Stomach smooth muscle (tissue), 2 donors: Measurements from ENCODE around the gene DUOX1.

Experiments
- H3K27ac ChIP-seq: one replicate; pipeline ENCODE4 v1.7.0; 2013; ENCODE audit warnings: mild to moderate bottlenecking, low read length, inconsistent platforms
- H3K27me3 ChIP-seq, 2 donors: one replicate each; pipeline ENCODE4 v1.7.0; 2013; ENCODE audit warnings: low read length in 2 of 2; ENCODE audit not compliant: insufficient read depth in 2 of 2, control insufficient read depth in 1 of 2
- H3K36me3 ChIP-seq, 2 donors: one replicate each; pipeline ENCODE4 v1.7.0; 2013; ENCODE audit warnings: low read length in 2 of 2; ENCODE audit not compliant: control insufficient read depth in 2 of 2, insufficient read depth in 2 of 2
- H3K4me1 ChIP-seq: one replicate; pipeline ENCODE4 v1.7.0; 2013; ENCODE audit warnings: low read length; ENCODE audit not compliant: control insufficient read depth, insufficient read depth
- H3K4me3 ChIP-seq, 2 donors: one replicate each; pipeline ENCODE4 v1.7.0; 2013; ENCODE audit warnings: low read length in 2 of 2
- H3K9ac ChIP-seq, 2 donors: one replicate each; pipeline ENCODE4 v1.7.0; 2013; ENCODE audit warnings: low read length in 2 of 2, mild to moderate bottlenecking in 1 of 2
- H3K9me3 ChIP-seq, 2 donors: one replicate each; pipeline ENCODE4 v1.7.0; 2013; ENCODE audit warnings: low read length in 2 of 2; ENCODE audit not compliant: control insufficient read depth in 2 of 2
- donor health status: healthy.
- donor health status: Pancreatic carcinoma.

Gene DUOX1

GRCh38 chr15:45157974-45158373, 28.2 kb downstream of the DUOX1 start:
- H3K9ac ChIP-seq = no peak overlapping the region
- no peaks in the 10 kb centered on the region for H3K9me3 ChIP-seq
- H3K27me3 ChIP-seq = no peaks in the 10 kb centered on the region
- peaks cover 5% of the 10 kb centered on the region for H3K4me1 ChIP-seq
- no peaks in the 10 kb centered on the region for H3K36me3 ChIP-seq
- H3K4me3 ChIP-seq = no peak overlapping the region
- no peak overlapping the region for H3K27ac ChIP-seq

GRCh38 chr15:45161666-45162065, 31.9 kb downstream of the DUOX1 start:
- no peak overlapping the region for H3K9ac ChIP-seq
- no peaks in the 10 kb centered on the region for H3K36me3 ChIP-seq
- no peak overlapping the region for H3K4me3 ChIP-seq
- H3K9me3 ChIP-seq = no peaks in the 10 kb centered on the region
- no peak overlapping the region for H3K27ac ChIP-seq
- H3K4me1 ChIP-seq = peaks cover 16% of the 10 kb centered on the region
- H3K27me3 ChIP-seq = no peaks in the 10 kb centered on the region

- H3K36me3 ChIP-seq = no peaks in the 10 kb centered on the region
- H3K9ac ChIP-seq = peak overlapping the region in 1 of 2 donors; percentile 21
- no peak overlapping the region for H3K4me3 ChIP-seq
- peaks cover 21% of the 10 kb centered on the region for H3K4me1 ChIP-seq
- no peak overlapping the region for H3K27ac ChIP-seq
- no peaks in the 10 kb centered on the region for H3K27me3 ChIP-seq
- no peaks in the 10 kb centered on the region for H3K9me3 ChIP-seq
These were observed 33.1 kb downstream of the DUOX1 start for GRCh38 chr15:45162771-45163507.

GRCh38 chr15:45163508-45163856, 33.7 kb downstream of the DUOX1 start:
- no peaks in the 10 kb centered on the region for H3K27me3 ChIP-seq
- no peak overlapping the region for H3K9ac ChIP-seq
- H3K4me1 ChIP-seq = peaks cover 23% of the 10 kb centered on the region
- no peaks in the 10 kb centered on the region for H3K9me3 ChIP-seq
- no peak overlapping the region for H3K4me3 ChIP-seq
- H3K27ac ChIP-seq = no peak overlapping the region
- no peaks in the 10 kb centered on the region for H3K36me3 ChIP-seq

- Histone ChIP-seq H3K4me1 (peaks cover 26% of the 10 kb centered on the region), H3K27ac (no peak overlapping the region), H3K9ac (peak overlapping the region in 1 of 2 donors; percentile 6), H3K9me3 (no peaks in the 10 kb centered on the region), H3K36me3 (no peaks in the 10 kb centered on the region), H3K4me3 (no peak overlapping the region), H3K27me3 (no peaks in the 10 kb centered on the region)
These were observed 35.1 kb downstream of the DUOX1 start for GRCh38 chr15:45164914-45165313.

GRCh38 chr15:45165536-45165935, 35.7 kb downstream of the DUOX1 start:
- Histone ChIP-seq H3K27me3 (no peaks in the 10 kb centered on the region), H3K27ac (peak overlapping the region; percentile 96), H3K4me1 (peaks cover 26% of the 10 kb centered on the region), H3K36me3 (no peaks in the 10 kb centered on the region), H3K4me3 (no peak overlapping the region), H3K9me3 (no peaks in the 10 kb centered on the region), H3K9ac (no peak overlapping the region)

GRCh38 chr15:45166834-45167630, 37.2 kb downstream of the DUOX1 start:
- H3K27ac ChIP-seq = peak overlapping the region; percentile 96
- H3K9ac ChIP-seq = peak overlapping the region; percentile 88 to 98
- peaks cover 26% of the 10 kb centered on the region for H3K4me1 ChIP-seq
- H3K4me3 ChIP-seq = peak overlapping the region; percentile 69 to 77
- H3K9me3 ChIP-seq = no peaks in the 10 kb centered on the region
- H3K27me3 ChIP-seq = no peaks in the 10 kb centered on the region
- no peaks in the 10 kb centered on the region for H3K36me3 ChIP-seq

- Histone ChIP-seq H3K4me1 (peaks cover 24% of the 10 kb centered on the region), H3K9me3 (no peaks in the 10 kb centered on the region), H3K9ac (peak overlapping the region; percentile 88 to 98), H3K4me3 (peak overlapping the region; percentile 69 to 77), H3K27ac (peak overlapping the region; percentile 96), H3K27me3 (no peaks in the 10 kb centered on the region), H3K36me3 (no peaks in the 10 kb centered on the region)
These were observed 37.9 kb downstream of the DUOX1 start for GRCh38 chr15:45167631-45168205.

GRCh38 chr15:45168286-45168685, 38.5 kb downstream of the DUOX1 start:
- Histone ChIP-seq H3K36me3 (no peaks in the 10 kb centered on the region), H3K9ac (no peak overlapping the region), H3K27me3 (no peaks in the 10 kb centered on the region), H3K4me1 (peaks cover 20% of the 10 kb centered on the region), H3K27ac (peak overlapping the region; percentile 96), H3K4me3 (peak overlapping the region in 1 of 2 donors; percentile 77), H3K9me3 (no peaks in the 10 kb centered on the region)

- H3K9me3 ChIP-seq = no peaks in the 10 kb centered on the region
- peak overlapping the region; percentile 96 for H3K27ac ChIP-seq
These were observed 39.2 kb downstream of the DUOX1 start for GRCh38 chr15:45168751-45169551.

More at GRCh38 chr15:45168751-45169551, 39.2 kb downstream of the DUOX1 start:
- Histone ChIP-seq H3K36me3 (no peaks in the 10 kb centered on the region), H3K4me3 (no peak overlapping the region), H3K9ac (no peak overlapping the region), H3K4me1 (peaks cover 20% of the 10 kb centered on the region), H3K27me3 (no peaks in the 10 kb centered on the region)
